Spleen (tissue), 7 donors: Measurements from ENCODE around the gene WDR1.

ENCODE experiments used
- POLR2A ChIP-seq, 3 donors: fragments of 450-650 bp; IDR thresholded peaks; one replicate each; pipeline ENCODE4 v1.5.1; 2017; ENCODE audit warnings: antibody characterized with exemption in 3 of 3, mild to moderate bottlenecking in 1 of 3
- POLR2AphosphoS5 ChIP-seq, 3 donors: sonication (generic); formaldehyde crosslinking; IDR thresholded peaks; one replicate each; pipeline ENCODE4 v1.5.1; 2017; ENCODE audit warnings: antibody characterized with exemption in 3 of 3
- TF ChIP-seq, protein P1 (sequence below), 11 experiments: fragments of 200-600 bp in 7 of 11; fragments of 450-650 bp in 4 of 11; sonication (generic) in 4 of 11; IDR thresholded peaks in 8 of 11; conservative IDR thresholded peaks in 3 of 11; 1 replicate in 7 of 11; 2 replicates in 4 of 11; pipeline versions ENCODE4 v1.4.0 to v1.8.0; 2016 to 2021; ENCODE audit warnings: antibody characterized with exemption in 11 of 11, inconsistent platforms in 4 of 11, mild to moderate bottlenecking in 1 of 11
- donor health status: DM: no; HTN: no; CAD: no; lungs with moderate emphysema.
- donor health status: DM: no; HTN: no; CAD: no.
- donor health status: DM: no; HTN: no; CAD: no.

- TF ChIP-seq, protein P1, sequence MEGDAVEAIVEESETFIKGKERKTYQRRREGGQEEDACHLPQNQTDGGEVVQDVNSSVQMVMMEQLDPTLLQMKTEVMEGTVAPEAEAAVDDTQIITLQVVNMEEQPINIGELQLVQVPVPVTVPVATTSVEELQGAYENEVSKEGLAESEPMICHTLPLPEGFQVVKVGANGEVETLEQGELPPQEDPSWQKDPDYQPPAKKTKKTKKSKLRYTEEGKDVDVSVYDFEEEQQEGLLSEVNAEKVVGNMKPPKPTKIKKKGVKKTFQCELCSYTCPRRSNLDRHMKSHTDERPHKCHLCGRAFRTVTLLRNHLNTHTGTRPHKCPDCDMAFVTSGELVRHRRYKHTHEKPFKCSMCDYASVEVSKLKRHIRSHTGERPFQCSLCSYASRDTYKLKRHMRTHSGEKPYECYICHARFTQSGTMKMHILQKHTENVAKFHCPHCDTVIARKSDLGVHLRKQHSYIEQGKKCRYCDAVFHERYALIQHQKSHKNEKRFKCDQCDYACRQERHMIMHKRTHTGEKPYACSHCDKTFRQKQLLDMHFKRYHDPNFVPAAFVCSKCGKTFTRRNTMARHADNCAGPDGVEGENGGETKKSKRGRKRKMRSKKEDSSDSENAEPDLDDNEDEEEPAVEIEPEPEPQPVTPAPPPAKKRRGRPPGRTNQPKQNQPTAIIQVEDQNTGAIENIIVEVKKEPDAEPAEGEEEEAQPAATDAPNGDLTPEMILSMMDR (IDR thresholded peaks at IDR 0.05 in 8 of 11, conservative IDR thresholded peaks at IDR 0.05 in 3 of 11) = no peak
- no peak for TF ChIP-seq POLR2AphosphoS5 (IDR thresholded peaks at IDR 0.05)
- TF ChIP-seq POLR2A (IDR thresholded peaks at IDR 0.05) = no peak
Observed at GRCh38 chr4:10104211-10104990, 12.2 kb downstream of the WDR1 start.
